Endothelial cell of umbilical vein (primary cell): Measurements from ENCODE around the gene TP73. TPM values are rescaled to one million over a fixed set of nuclear protein-coding genes. Genes with fewer than 3 reads are reported as not detected.

Source experiments
- BruUV-seq: library from RNA; stranded (reverse); fragments of 400-500 nt; replicated peaks from 2 replicates; lab custom pipeline; 2021; lab: Mats Ljungman, UMichigan
- CTCF ChIA-PET: fragments of 300-600, 350-600 bp; sonication (Branson Sonifier 250); formaldehyde crosslinking; loops from one replicate; lab custom pipeline; 2021; ENCODE audit warnings: antibody characterized with exemption, inconsistent platforms; lab: Charles Lee
- POLR2A ChIA-PET: fragments of 300-600, 350-600 bp; sonication (Branson Sonifier 250); formaldehyde crosslinking; loops from one replicate; lab custom pipeline; 2021; ENCODE audit warnings: antibody characterized with exemption, inconsistent platforms; lab: Charles Lee
- DNase-seq: peaks from one replicate; pipeline ENCODE4 v3.0.0-alpha.2; 2011; ENCODE audit warnings: low read depth, low spot score
- FAIRE-seq: peaks from 2 replicates; lab custom pipeline; 2011; peaks lifted over from hg19 to GRCh38; lab: Jason Lieb, UNC
- H2AFZ ChIP-seq: 2 replicates; pipeline ENCODE4 v1.6.0; 2012; ENCODE audit warnings: low read depth, low read length, control low read depth, inconsistent platforms
- H3K27ac ChIP-seq: 2 replicates; pipeline ENCODE4 v1.5.1; 2011; ENCODE audit warnings: low read depth, mild to moderate bottlenecking, control low read depth, low read length, moderate library complexity; ENCODE audit not compliant: insufficient read depth
- H3K27me3 ChIP-seq, 2 experiments: 2 replicates each; pipeline versions ENCODE4 v1.6.0 to v1.6.1; 2011; ENCODE audit warnings: low read length in 2 of 2, mixed read lengths in 1 of 2; ENCODE audit not compliant: control insufficient read depth in 2 of 2, insufficient read depth in 2 of 2
- H3K36me3 ChIP-seq, 2 experiments: 2 replicates in 1 of 2; 3 replicates in 1 of 2; pipeline ENCODE4 v1.5.1; 2011; ENCODE audit warnings: low read length in 2 of 2, mild to moderate bottlenecking in 1 of 2, moderate library complexity in 1 of 2; ENCODE audit not compliant: control insufficient read depth in 2 of 2, insufficient read depth in 2 of 2; ENCODE audit errors: extremely low read depth in 1 of 2
- H3K4me1 ChIP-seq: 3 replicates; pipeline ENCODE4 v1.5.1; 2011; ENCODE audit warnings: mild to moderate bottlenecking, low read length; ENCODE audit not compliant: control insufficient read depth, insufficient read depth; ENCODE audit errors: extremely low read depth
- H3K4me2 ChIP-seq: 2 replicates; pipeline ENCODE4 v1.6.1; 2011; ENCODE audit warnings: low read length, control low read depth, mixed read lengths; ENCODE audit not compliant: insufficient read depth
- H3K4me3 ChIP-seq, 3 experiments: fragments of 200-600 bp in 1 of 3; sonication (generic), shearing (Covaris generic) in 1 of 3; replicated peaks in 1 of 3; 2 replicates each; pipeline ENCODE4 v1.5.1; 2011 to 2016; ENCODE audit warnings: control low read depth in 3 of 3, low read length in 3 of 3, mild to moderate bottlenecking in 2 of 3, inconsistent platforms in 1 of 3, low read depth in 1 of 3, moderate library complexity in 1 of 3; ENCODE audit not compliant: insufficient read depth in 1 of 3
- H3K79me2 ChIP-seq: 2 replicates; pipeline ENCODE4 v1.6.0; 2012; ENCODE audit warnings: low read length, inconsistent platforms; ENCODE audit not compliant: control insufficient read depth, insufficient read depth
- H3K9ac ChIP-seq: replicated peaks from 2 replicates; pipeline ENCODE3; 2011; ENCODE audit warnings: low read length, control low read depth; ENCODE audit not compliant: insufficient read depth; ENCODE audit errors: extremely low read depth
- H3K9me1 ChIP-seq: replicated peaks from 3 replicates; pipeline ENCODE4 v1.6.0; 2011; ENCODE audit warnings: mild to moderate bottlenecking, low read length; ENCODE audit not compliant: control insufficient read depth, insufficient read depth; ENCODE audit errors: extremely low read depth
- H3K9me3 ChIP-seq: replicated peaks from 2 replicates; pipeline ENCODE4 v1.5.1; 2012; ENCODE audit warnings: low read length, inconsistent platforms; ENCODE audit not compliant: control insufficient read depth, insufficient read depth
- H4K20me1 ChIP-seq: replicated peaks from 2 replicates; pipeline ENCODE3; 2011; ENCODE audit warnings: mild to moderate bottlenecking, low read length; ENCODE audit not compliant: control insufficient read depth, insufficient read depth; ENCODE audit errors: extremely low read depth
- CTCF ChIP-seq, 2 donors: IDR thresholded peaks; 1 replicate in 1 of 2; 2 replicates in 1 of 2; pipeline ENCODE4 v1.5.1; 2011; ENCODE audit warnings: low read length in 2 of 2, mild to moderate bottlenecking in 2 of 2, moderate library complexity in 2 of 2, control low read depth in 1 of 2, inconsistent platforms in 1 of 2, low read depth in 1 of 2; ENCODE audit not compliant: insufficient read depth in 1 of 2; ENCODE audit errors: extremely low read depth in 1 of 2
- EZH2 ChIP-seq: IDR thresholded peaks from 2 replicates; pipeline ENCODE4 v1.6.1; 2012; ENCODE audit warnings: borderline replicate concordance, low read depth, mild to moderate bottlenecking, moderate library complexity, low read length, inconsistent platforms; ENCODE audit not compliant: severe bottlenecking
- FOS ChIP-seq: IDR thresholded peaks from 2 replicates; pipeline ENCODE4 v1.6.1; 2011; ENCODE audit warnings: mild to moderate bottlenecking, low read length, moderate library complexity, borderline replicate concordance; ENCODE audit not compliant: insufficient read depth
- GATA2 ChIP-seq: IDR thresholded peaks from 2 replicates; pipeline ENCODE4 v1.7.0; 2011; ENCODE audit warnings: low read depth, mild to moderate bottlenecking, moderate library complexity, mixed read lengths, low read length; ENCODE audit not compliant: insufficient read length, insufficient read depth
- JUN ChIP-seq: IDR thresholded peaks from 2 replicates; pipeline ENCODE4 v1.6.1; 2011; ENCODE audit warnings: borderline replicate concordance, low read depth; ENCODE audit not compliant: insufficient read length, insufficient read depth
- MAX ChIP-seq: IDR thresholded peaks from 2 replicates; pipeline ENCODE4 v1.6.1; 2011; ENCODE audit not compliant: insufficient read depth, insufficient read length
- MYC ChIP-seq: IDR thresholded peaks from one replicate; pipeline ENCODE4 v1.6.1; 2011; ENCODE audit warnings: mild to moderate bottlenecking, low read depth, low read length
- POLR2A ChIP-seq: IDR thresholded peaks from 2 replicates; pipeline ENCODE4 v1.6.1; 2012; ENCODE audit warnings: low read depth, mild to moderate bottlenecking, control low read depth, low read length
- POLR2AphosphoS5 ChIP-seq: IDR thresholded peaks from 2 replicates; pipeline ENCODE4 v1.6.1; 2012; ENCODE audit warnings: low read depth, mild to moderate bottlenecking, control low read depth, low read length, moderate library complexity; ENCODE audit not compliant: insufficient read depth
- dilution Hi-C: fragments of 300-500 bp; cut with MboI; formaldehyde crosslinking; loops from one replicate; pipeline ENCODE4 v1.15.0; 2019; ENCODE audit warnings: low sequenced_read_pairs; ENCODE audit not compliant: extremely low pct_ligation_motif_present
- intact Hi-C: fragments of 100-400 bp; cut with micrococcal nuclease; formaldehyde crosslinking; loops from one replicate; pipeline ENCODE4 v1.10.0; 2022
- polyA plus RNA-seq, 4 experiments: library from polyadenylated mRNA; depleted of rRNA in 3 of 4; stranded (reverse) in 3 of 4; unstranded in 1 of 4; fragments of >200 nt; gene quantifications; 2 replicates each; pipeline versions ENCODE4 v1.2.1 to v1.2.3, GENCODE V29; 2011 to 2012; ENCODE audit warnings: missing spikeins in 1 of 4
- total RNA-seq: library from RNA; stranded (reverse); gene quantifications from 2 replicates; pipeline ENCODE4 v1.2.3, GENCODE V29; 2021

TP73 gene
- total and polyA plus RNA-seq, 2 donors (not counting 3 experiments of a cell fraction or from before 2014, with no cell fraction given), result 0.03 to 0.15 TPM

- no TSS peak for BruUV-seq
- DNase-seq (no peak), FAIRE-seq (no peak)
- H3K9me1 ChIP-seq, result no peaks in the 10 kb centered on the region
- H3K36me3 ChIP-seq, result peaks cover 0 to 40% of the 10 kb centered on the region in 2 experiments
- TF ChIP-seq MAX (no peak), JUN (no peak), CTCF (IDR thresholded peaks at IDR 0.05; ENCODE audit: extremely low read depth in 1 of 2, insufficient read depth in 1 of 2, low read depth in 1 of 2, low read length in 2 of 2) (no peak), POLR2A (no peak), MYC (no peak), FOS (no peak), EZH2 (no peak), POLR2AphosphoS5 (no peak), GATA2 (no peak)
- no peak overlapping the region for H3K4me2 ChIP-seq
- H3K27ac ChIP-seq, result no peak overlapping the region
- H3K9me3 ChIP-seq, result no peaks in the 10 kb centered on the region
- H3K4me1 ChIP-seq, result no peaks in the 10 kb centered on the region
- CTCF ChIA-PET, result no interaction called here
- H2AFZ ChIP-seq, result no peak overlapping the region
- H4K20me1 ChIP-seq, result no peaks in the 10 kb centered on the region
- intact Hi-C loops, result no loop called here
- dilution Hi-C loops, result no loop called here
- no peak overlapping the region for H3K9ac ChIP-seq
- no peaks in the 10 kb centered on the region for H3K27me3 ChIP-seq
- no peak overlapping the region for H3K4me3 ChIP-seq
- POLR2A ChIA-PET, result no interaction called here
- H3K79me2 ChIP-seq, result no peaks in the 10 kb centered on the region
These were observed 18.8 kb upstream of the TP73 start for GRCh38 chr1:3633344-3634058.
